Measurements from ENCODE around the gene ACAD8.

GRCh38 chr11:134272381-134273316 lies 19.3 kb downstream of the ACAD8 start:
- TF ChIP-seq, protein P1, sequence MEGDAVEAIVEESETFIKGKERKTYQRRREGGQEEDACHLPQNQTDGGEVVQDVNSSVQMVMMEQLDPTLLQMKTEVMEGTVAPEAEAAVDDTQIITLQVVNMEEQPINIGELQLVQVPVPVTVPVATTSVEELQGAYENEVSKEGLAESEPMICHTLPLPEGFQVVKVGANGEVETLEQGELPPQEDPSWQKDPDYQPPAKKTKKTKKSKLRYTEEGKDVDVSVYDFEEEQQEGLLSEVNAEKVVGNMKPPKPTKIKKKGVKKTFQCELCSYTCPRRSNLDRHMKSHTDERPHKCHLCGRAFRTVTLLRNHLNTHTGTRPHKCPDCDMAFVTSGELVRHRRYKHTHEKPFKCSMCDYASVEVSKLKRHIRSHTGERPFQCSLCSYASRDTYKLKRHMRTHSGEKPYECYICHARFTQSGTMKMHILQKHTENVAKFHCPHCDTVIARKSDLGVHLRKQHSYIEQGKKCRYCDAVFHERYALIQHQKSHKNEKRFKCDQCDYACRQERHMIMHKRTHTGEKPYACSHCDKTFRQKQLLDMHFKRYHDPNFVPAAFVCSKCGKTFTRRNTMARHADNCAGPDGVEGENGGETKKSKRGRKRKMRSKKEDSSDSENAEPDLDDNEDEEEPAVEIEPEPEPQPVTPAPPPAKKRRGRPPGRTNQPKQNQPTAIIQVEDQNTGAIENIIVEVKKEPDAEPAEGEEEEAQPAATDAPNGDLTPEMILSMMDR (IDR thresholded peaks at IDR 0.05): no peak
- TF ChIP-seq EP300 (IDR thresholded peaks at IDR 0.05) (no peak), POLR2A (IDR thresholded peaks at IDR 0.05) (no peak)

Data from suprapubic skin (tissue), 3 donors.